Skin of body (tissue), 2 donors: Measurements from ENCODE around the gene ANO4. TPM values are rescaled to one million over a fixed set of nuclear protein-coding genes. Genes with fewer than 3 reads are reported as not detected.
"Not testable (repeated sequence)": the region's sequence is repeated elsewhere in the genome, so short reads cannot be mapped to it uniquely, and the experiment has no call there.

Experiments
- DNase-seq: peaks from one replicate; lab custom pipeline; 2025; lab: John Stamatoyannopoulos, UW
- total RNA-seq: library from RNA; depleted of rRNA; stranded (reverse); fragments of >200 nt; gene quantifications from one replicate; pipeline ENCODE4 v1.2.3, GENCODE V29; 2014

Gene ANO4
- total RNA-seq, 1 donor from 2014 or later = 0.20 TPM

- DNase-seq = no peak
Measured at GRCh38 chr12:101078536-101079285, 284.1 kb downstream of the ANO4 start.

GRCh38 chr12:101082706-101083105 lies 288.1 kb downstream of the ANO4 start:
- no peak for DNase-seq

GRCh38 chr12:101086490-101087135 lies 292.0 kb downstream of the ANO4 start:
- no peak for DNase-seq

- no peak for DNase-seq
Measured at GRCh38 chr12:101087920-101088319, 293.3 kb downstream of the ANO4 start.

GRCh38 chr12:101089271-101089670 lies 294.7 kb downstream of the ANO4 start:
- DNase-seq = no peak

GRCh38 chr12:101090222-101090621 lies 295.6 kb downstream of the ANO4 start:
- not testable (repeated sequence) for DNase-seq

- no peak for DNase-seq
Measured at GRCh38 chr12:101097829-101098580, 303.4 kb downstream of the ANO4 start.

GRCh38 chr12:101107032-101107763 lies 312.6 kb downstream of the ANO4 start:
- DNase-seq = no peak

- no peak for DNase-seq
Measured at GRCh38 chr12:101108130-101108529, 313.6 kb downstream of the ANO4 start.

GRCh38 chr12:101110866-101111265 lies 316.3 kb downstream of the ANO4 start:
- no peak for DNase-seq

GRCh38 chr12:101111441-101111840 lies 316.9 kb downstream of the ANO4 start:
- DNase-seq = no peak

- DNase-seq = no peak
Measured at GRCh38 chr12:101115326-101115725, 320.8 kb downstream of the ANO4 start.

GRCh38 chr12:101116911-101117310 lies 322.3 kb downstream of the ANO4 start:
- DNase-seq = no peak

- no peak for DNase-seq
Measured at GRCh38 chr12:101117842-101118241, 323.3 kb downstream of the ANO4 start.

GRCh38 chr12:101127521-101128219 lies 333.1 kb downstream of the ANO4 start:
- DNase-seq = no peak

- not testable (repeated sequence) for DNase-seq
Measured at GRCh38 chr12:101145777-101146431, 351.3 kb downstream of the ANO4 start.

GRCh38 chr12:101165319-101165718 lies 370.7 kb downstream of the ANO4 start:
- no peak for DNase-seq

- no peak for DNase-seq
Measured at GRCh38 chr12:101166866-101167265, 372.3 kb downstream of the ANO4 start.

- no peak for DNase-seq
Measured at GRCh38 chr12:101168001-101168400, 373.4 kb downstream of the ANO4 start.

- no peak for DNase-seq
Measured at GRCh38 chr12:101172316-101172715, 377.7 kb downstream of the ANO4 start.
